ENCODE measurements around the gene CD276.

GRCh38 chr15:73749971-73750370 is 65.8 kb downstream of the CD276 start:
- no peak for TF ChIP-seq CTCF (IDR thresholded peaks at IDR 0.05)
- no peak for TF ChIP-seq POLR2A (IDR thresholded peaks at IDR 0.05)
